Colon (tissue), 2 donors: Measurements from ENCODE around the gene PTX4.

Experiments used
- FAIRE-seq: peaks from 2 replicates; lab custom pipeline; 2012; peaks lifted over from hg19 to GRCh38; lab: Jason Lieb, UNC
- donor health status: control.
- donor health status: control.

Gene PTX4

DNA sequence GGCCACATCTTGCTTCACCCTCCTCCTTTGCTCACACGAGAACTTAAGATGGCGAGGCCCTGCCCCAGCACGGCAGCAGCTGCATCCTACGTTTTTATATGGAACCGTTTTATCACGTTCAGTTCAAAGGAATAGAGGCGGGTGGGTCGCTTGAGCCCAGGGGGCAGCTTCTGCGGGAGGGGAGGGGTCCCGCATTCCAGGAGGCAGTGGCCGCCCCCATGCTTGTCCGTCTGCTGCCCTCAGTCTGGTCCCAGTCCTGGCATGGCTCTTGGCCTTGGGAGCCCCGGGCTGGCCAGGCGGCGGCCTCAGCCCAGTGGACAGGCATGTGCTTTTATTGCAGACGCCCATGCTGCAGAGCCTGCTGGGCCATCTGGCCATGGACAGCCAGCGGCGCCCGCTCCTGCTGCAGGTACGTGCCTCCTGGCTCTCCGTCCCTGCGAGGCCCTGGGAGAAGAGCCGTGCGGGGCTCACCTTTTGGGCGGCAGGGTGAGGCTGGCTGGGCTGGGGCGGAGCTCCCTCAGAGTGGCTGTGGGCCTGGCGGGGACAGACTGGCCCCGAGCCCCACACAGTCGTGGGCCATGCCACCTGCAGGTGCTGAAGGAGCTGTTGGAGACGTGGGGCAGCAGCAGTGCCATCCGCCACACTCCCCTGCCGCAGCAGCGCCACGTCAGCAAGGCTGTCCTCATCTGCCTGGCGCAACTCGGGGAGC lies 11.2 kb upstream of the PTX4 start:
- FAIRE-seq = no peak

DNA sequence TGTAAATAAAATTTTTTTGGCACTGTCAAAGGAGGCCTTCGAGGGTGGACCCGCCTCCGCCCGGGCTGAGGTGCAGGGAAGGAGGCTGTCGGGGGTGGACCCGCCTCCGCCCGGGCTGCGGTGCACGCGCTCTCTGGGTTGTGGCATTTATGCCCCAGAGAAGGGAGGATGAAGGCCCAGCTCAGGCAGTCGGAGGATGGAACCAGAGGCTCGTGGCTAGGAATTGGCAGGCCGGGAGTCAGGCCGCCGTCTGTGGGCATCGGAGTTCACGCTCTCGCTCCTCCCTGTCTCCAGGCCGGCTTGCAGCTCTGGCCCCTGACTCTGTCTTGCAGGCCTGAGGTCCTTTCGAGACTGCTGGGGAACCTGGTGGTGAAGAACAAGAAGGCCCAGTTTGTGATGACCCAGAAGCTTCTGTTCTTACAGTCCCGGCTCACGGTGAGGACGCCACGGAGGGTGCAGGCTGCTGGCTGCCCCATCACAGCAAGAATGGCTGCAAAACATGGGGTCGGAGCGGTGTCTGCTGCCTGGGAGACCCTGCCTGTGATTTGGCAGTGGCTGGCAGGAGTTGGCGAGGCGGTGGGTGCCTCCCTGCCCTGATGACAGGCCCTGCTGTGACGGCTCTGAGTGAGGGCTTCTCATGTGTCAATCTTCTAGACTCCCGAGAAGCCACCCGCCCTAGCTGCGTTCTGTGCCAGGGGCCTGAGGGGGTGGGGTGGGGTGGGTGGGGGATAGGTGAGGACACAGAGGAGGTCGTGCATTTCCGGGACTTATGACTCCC lies 10.3 kb upstream of the PTX4 start:
- FAIRE-seq = no peak

DNA sequence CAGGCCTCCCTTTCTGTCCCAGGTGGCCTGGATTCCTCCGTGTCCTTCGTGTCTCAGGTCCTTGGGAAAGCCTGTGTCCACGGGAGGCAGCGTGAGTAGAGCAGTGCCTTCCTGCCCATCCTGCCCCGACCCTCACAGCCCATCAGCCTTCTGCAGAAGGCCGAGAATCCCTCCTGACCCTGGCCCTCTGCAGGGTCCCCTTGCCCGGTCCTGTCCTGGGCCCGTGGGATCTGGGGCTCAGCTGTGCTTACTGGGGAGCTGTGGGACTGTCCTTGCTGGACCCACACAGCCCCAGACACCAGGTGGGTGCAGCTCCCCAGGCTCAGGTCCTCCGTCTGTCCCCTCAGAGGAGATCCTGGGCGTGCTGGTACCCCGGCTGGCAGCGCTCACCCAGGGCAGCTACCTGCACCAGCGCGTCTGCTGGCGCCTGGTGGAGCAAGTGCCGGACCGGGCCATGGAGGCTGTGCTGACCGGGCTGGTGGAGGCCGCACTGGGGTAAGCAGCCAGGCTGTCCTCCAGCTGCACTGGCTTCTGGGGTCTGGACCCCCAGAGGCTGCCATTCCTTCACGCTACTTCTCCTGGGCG lies 8.4 kb upstream of the PTX4 start:
- FAIRE-seq = no peak

GRCh38 chr16:1496464-1496863 lies 7.7 kb upstream of the PTX4 start:
- FAIRE-seq = no peak

DNA sequence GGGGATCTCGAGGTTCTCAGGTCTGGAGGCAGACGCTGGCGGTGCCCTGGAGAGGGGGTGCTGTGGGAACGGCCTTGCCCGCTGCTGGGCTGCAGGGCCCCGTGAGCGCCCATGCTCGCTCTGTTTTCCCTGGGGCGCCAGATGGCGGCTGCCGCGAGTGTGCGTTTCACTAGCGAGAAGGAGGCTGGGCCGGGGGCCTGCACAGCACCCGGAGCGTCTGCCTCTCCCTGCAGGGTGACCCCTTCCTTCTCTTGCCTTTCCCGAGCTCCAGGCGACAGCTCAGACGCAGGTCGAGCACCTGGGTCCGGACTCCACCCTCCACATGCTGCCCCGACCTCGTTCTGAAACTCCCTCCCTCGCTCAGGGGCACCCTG lies 7.1 kb upstream of the PTX4 start:
- no peak for FAIRE-seq

DNA sequence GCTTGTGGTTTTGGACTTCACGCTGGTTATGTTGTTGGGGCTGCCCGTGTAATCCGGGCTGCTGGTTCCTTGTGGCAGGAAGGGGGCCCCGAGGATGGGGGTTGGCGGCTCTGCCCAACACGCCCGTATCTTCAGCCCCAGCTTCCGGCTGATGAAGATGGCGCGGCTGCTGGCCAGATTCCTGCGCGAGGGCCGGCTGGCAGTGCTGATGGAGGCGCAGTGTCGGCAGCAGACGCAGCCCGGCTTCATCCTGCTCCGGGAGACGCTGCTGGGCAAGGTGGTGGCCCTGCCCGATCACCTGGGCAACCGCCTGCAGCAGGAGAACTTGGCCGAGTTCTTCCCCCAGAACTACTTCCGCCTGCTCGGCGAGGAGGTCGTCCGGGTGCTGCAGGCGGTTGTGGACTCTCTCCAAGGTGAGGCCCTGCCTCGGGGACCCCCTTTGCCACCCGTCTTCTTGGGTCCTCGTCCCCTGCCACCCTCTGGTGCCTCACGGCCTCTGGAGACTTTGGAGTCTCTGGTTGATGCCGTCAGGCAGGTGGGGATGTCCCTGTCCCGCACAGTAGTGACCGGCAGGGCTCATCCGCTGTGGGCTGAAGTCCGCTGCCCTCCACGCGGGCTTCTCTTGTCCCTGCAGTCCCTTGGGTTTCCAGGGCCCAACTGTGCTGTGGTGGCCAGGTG lies 6.6 kb upstream of the PTX4 start:
- FAIRE-seq = no peak

GRCh38 chr16:1494711-1495110 lies 6.0 kb upstream of the PTX4 start:
- no peak for FAIRE-seq

- no peak for FAIRE-seq
These were observed 5.4 kb upstream of the PTX4 start for GRCh38 chr16:1494129-1494640.

- no peak for FAIRE-seq
These were observed 5.0 kb upstream of the PTX4 start for GRCh38 chr16:1493746-1494094.

- FAIRE-seq = no peak
These were observed 4.4 kb upstream of the PTX4 start, which contains the start of gene TELO2 for GRCh38 chr16:1492923-1493745. Gene TELO2, plus strand, starts transcription at chr16:1493360. Its CDS starts 922 bp downstream, at chr16:1494282.

- FAIRE-seq = no peak
These were observed 3.6 kb upstream of the PTX4 start for GRCh38 chr16:1492082-1492922.

- FAIRE-seq = no peak
These were observed 2.6 kb upstream of the PTX4 start for GRCh38 chr16:1491327-1491726.

GRCh38 chr16:1489077-1489476 lies 333 bp upstream of the PTX4 start:
- no peak for FAIRE-seq

- no peak for FAIRE-seq
These were observed 616 bp downstream of the PTX4 start for GRCh38 chr16:1488054-1488601.

DNA sequence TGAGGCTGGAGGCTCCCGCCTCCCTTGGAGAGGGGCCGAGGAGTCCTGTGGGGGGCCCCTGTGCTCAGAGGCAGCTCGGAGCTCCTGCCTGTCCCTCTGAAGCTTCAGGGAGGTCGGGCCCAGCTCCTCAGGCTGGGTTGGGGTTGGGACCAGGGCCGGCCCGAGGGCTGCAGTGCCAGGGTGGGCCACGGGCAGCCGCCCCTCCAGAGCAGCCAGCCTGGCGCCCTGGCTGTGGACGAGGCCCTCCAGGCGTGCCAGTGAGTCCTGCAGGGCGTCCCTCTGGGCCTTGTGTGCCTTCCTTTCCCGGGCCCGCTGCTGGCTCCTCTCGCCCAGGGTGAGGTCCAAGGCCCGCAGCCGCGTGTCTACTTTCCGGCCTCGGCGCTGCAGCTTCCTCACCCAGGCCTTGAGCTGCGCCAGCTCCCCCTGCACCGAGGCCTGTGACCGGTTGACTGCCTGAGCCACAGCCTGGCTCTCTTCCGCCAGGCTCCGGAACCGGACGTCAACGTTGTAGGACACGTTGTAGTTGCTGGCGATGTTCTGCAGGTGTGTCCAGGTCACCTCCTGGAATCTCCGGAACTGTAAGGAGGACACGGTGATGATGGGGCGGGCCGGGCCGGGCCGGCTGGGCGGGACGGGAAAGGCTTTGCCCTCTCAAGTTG lies 1.2 kb downstream of the PTX4 start:
- FAIRE-seq = no peak

- no peak for FAIRE-seq
These were observed 2.0 kb downstream of the PTX4 start for GRCh38 chr16:1486551-1487390.

- FAIRE-seq = no peak
These were observed 2.8 kb downstream of the PTX4 start for GRCh38 chr16:1485847-1486496.
